Measurements from ENCODE around the gene FKBP11.
"Not testable (repeated sequence)": the region's sequence is repeated elsewhere in the genome, so short reads cannot be mapped to it uniquely, and the experiment has no call there.

FKBP11 gene

GRCh38 chr12:48903982-48904411 is 21.3 kb downstream of the FKBP11 start:
- peak; percentile 27 to 31 for DNase-seq

DNA sequence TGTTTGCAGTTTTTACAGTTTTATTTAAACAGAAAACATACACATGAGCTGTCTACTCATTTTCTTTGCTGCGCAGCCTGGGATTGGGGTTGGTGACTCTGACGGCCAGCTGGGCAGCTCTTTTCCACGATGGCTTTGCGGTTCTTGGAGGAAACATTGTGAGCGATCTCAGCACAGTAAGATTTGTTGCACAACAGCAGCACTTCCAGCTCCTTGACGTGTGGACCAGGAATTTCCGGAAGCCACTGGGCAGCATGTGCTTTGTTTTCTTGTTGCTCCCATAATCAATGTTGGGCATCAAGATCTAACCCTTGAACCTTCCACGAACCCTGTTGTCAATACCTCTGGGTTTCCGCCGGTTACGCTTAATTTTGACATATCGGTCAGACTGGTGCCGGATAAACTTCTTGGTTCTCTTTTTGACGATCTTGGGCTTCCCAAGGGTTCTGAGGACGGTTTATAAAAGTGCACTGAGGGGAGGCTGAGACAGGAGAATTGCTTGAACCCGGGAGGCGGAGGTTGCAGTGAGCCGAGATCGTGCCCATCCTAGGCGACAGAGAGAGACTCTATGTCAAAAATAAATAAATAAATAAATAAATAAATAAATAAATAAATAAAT is 21.8 kb downstream of the FKBP11 start:
- no peak for DNase-seq

DNA sequence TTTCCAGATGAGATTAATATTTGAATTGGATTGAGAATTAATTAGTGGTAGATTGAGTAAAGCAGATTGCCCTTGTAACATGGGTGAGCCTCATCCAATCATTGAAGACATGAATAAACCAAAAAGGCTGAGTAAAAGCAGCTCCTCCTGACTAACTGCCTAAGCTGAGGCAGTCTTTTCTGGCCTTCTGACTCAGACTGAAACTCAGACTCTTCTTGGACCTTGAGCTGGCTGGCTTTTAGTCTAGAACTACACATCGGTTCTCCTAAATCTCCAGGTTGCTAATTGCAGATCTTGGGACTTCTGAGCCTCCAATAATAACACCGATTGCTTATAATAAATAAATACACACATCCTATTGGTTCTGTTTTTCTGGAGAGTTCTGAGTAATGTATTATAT is 24.0 kb downstream of the FKBP11 start:
- DNase-seq = no peak

DNA sequence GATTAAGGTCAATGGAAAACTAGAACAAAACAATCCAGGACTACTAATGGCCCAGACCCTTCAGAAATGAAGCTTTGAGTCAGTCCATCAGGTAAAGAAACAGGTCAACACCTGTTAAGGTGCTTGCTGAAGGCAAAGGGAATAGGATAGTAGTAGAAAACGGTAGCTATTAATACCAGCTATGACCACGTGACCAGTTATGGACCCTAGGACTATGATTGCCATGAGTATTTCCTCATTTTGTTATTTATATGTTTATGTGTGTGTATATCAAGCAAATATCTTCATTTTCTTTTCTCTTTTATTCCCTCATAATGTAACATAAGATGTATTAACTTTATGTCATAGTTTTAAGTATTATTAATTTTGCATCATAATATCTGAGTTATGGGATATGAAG is 25.6 kb downstream of the FKBP11 start:
- DNase-seq = no peak

GRCh38 chr12:48894271-48894670 is 31.0 kb downstream of the FKBP11 start:
- DNase-seq = no peak

- peak; percentile 18 to 41 for DNase-seq
Observed at GRCh38 chr12:48890657-48891418, 34.5 kb downstream of the FKBP11 start.

DNA sequence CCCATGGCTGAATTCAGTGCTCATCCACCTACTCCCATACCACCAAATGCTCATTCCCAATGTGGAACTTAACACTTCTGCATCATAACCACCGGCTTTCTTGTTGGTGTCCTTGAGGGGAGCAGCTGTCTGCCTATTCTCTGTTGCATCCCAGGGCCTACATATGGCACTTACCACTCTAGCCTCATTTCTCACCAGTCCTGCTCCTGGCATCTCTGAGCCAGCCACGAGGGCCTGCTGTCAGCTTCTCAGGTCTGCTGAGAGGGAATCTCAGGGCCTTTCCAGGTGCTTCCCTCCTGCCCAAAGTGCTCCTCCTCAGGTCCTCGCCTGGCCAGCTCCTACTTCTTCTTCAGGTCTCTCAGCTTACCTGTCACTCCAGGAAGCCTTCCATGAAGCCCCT is 35.6 kb downstream of the FKBP11 start:
- DNase-seq = no peak

DNA sequence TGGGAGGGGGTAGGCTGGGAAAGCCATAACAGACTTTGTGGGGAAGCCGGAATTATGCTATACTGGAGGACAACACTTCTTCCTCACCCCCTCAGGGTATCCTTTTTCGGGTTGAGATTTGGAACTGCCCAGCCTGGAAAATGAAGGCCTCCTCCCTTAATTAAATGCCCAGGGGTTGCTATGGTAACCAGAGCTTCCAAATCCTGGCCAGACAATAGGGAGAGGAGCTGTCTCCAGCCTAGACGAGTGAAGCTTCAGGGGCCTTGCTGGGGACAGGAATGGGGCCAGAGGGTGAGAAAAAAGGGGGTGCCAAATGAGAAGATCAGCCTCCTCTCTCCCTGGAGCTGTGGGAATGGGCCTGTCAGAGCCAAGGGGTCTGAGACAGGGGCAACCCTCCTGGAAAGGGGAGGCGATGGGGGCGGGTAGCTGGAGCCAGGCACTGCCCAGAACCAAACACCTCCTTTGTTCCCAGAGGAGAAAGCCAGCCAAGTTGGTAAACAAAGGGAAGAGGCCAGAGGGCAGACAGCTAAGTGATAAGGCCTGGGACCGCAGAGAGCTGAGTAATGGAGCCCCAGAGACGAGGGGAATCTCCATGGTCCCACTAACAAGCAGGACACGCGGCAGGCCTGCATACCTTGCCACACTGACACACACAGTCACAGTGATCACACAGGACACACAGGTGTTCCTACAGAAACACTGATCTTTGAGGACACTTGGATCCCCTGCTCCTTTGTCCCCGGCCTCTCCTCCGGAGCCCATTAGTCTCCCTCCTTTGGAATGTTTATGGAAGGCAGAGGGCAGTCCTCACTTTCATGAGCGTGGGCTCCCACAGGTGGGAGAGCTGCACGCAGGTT is 41.8 kb downstream of the FKBP11 start:
- no peak for DNase-seq

DNA sequence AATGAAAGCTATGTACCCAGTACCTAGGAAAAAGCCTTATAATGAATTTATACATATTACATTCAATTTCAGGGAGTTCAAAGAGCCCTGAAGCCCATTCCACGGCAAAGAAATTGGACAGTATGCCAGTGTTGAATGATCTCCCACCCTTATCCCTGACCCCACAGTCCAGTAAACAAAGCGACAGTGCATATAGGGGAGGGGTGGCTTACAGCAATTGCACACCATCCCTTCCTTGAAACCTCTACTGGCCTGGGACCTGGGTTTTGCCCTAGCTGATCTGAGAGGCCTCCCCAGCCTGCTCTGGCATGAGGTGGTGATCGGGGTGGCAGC is 42.4 kb downstream of the FKBP11 start:
- DNase-seq = no peak

DNA sequence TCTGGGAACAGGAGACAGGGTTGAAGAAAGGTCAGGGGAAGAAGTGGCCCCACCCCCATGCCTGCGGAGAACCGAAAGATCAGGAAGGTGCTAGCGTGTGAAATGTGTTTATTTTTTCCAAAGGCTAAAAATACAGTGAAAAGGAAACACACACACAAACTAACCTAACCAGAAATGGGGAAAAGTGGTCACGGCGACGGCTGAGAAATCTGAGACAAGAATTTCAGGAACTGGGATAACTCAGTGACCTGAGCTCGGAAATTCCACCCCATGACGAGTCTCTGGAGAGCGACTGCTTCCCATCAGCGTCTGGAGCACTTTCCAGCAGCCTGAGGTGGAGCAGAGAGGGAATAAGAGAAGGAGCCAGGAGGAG is 43.0 kb downstream of the FKBP11 start:
- DNase-seq = no peak

DNA sequence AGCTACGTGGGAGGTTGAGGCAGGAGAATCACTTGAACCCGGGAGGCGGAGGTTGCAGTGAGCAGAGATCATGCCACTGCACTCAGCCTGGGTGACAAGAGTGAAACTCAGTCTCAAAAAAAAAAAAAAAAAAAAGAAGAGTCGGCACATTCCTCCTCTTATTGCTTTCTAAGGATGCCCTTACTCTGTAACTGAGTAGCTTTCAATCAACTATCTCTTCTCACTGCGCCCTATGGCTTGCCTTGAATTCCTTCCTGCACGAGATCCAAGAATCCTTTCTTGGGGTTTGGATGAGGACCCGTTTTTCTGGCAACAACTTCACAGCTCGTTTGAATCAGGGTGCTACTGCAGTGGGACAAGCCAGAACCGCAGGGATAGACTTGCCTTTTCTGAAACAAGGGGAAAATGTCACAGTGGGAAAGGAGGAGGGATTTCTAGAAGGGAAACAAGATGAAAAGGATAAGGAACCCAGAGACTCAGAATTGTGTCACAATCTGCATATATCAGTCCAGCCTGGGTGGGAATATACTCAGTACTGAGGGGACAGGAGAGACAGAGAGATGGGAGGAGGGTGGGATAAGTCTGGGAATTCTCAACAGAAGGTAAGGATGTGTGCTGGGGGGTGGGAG is 43.5 kb downstream of the FKBP11 start:
- no peak for DNase-seq

GRCh38 chr12:48880647-48881046 is 44.6 kb downstream of the FKBP11 start:
- DNase-seq = no peak

DNA sequence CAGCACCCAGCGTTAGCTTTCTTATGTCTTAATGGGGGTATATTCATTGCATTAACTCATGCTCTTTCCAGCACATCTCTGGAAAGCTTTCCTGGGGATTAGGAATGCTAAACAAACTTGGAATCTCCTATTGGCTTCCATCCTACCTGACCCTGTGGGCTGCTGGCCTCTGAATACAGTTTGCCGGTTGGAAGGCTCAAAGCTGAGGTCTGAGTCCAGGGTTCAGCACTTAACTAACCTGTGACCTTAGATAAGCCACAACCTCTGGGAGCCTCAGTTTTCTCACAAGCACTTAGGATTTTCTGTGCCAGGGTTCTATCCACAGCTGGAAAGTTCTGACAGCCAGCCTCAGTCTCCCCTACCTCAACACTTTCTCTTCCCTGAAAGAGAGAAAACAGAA is 46.7 kb downstream of the FKBP11 start:
- no peak for DNase-seq

GRCh38 chr12:48875944-48876515 is 49.3 kb downstream of the FKBP11 start:
- no peak for DNase-seq

GRCh38 chr12:48873534-48873933 is 51.8 kb downstream of the FKBP11 start:
- DNase-seq = not testable (repeated sequence)

DNA sequence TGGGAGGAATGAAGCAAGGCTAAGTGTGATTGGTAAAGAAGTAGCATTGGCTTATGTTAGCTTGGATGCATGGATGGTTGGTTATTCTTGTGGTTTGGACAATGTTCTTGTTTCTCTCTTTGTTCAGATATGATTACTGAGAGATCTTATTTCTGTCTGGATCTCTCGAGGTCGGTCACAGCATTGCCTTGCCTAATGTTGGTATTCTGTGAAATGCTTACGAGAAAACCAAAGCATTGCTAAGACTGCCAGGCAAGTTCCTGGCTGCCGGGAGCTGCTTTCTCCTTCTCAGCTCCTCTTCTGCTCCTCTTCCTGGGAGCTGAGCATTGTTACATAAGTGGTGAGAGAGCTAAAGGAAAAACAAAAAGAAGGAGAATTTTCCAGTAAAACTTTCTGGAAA is 52.2 kb downstream of the FKBP11 start:
- no peak for DNase-seq

Data from NCI-H187 (cell line).